GM23338 (cell line): Measurements from ENCODE around the gene PPP1R16B. TPM values are rescaled to one million over a fixed set of nuclear protein-coding genes. Genes with fewer than 3 reads are reported as not detected.

ENCODE experiments used
- ATAC-seq: fragments of 200-7000 bp; cut with Tn5 transposase; 3 replicates; pipeline ENCODE4 v1.9.1; 2020
- DNase-seq: peaks from one replicate; pipeline ENCODE4 v3.0.0-alpha.2; 2015; ENCODE audit warnings: low spot score
- H2AFZ ChIP-seq: fragments of 200-600 bp; sonication (generic); 2 replicates; pipeline ENCODE4 v1.8.0; 2016; ENCODE audit warnings: antibody characterized with exemption, mild to moderate bottlenecking, moderate library complexity
- H3F3A ChIP-seq: fragments of 200-600 bp; sonication (generic); replicated peaks from 2 replicates; pipeline ENCODE4 v1.8.0; 2017; ENCODE audit warnings: antibody characterized with exemption, mixed run types, low read depth
- H3K27ac ChIP-seq: fragments of 200-600 bp; sonication (generic); 2 replicates; pipeline ENCODE4 v1.6.1; 2016; ENCODE audit warnings: low read depth
- H3K27me3 ChIP-seq: fragments of 200-600 bp; sonication (generic); 2 replicates; pipeline ENCODE4 v1.8.0; 2016; ENCODE audit warnings: mild to moderate bottlenecking, mixed run types, moderate library complexity; ENCODE audit not compliant: insufficient read depth
- H3K36me3 ChIP-seq: fragments of 200-600 bp; sonication (generic); 2 replicates; pipeline ENCODE4 v1.8.0; 2016; ENCODE audit warnings: mild to moderate bottlenecking; ENCODE audit not compliant: insufficient read depth
- H3K4me1 ChIP-seq: fragments of 200-600 bp; sonication (generic); 2 replicates; pipeline ENCODE4 v1.8.0; 2016; ENCODE audit warnings: mild to moderate bottlenecking, moderate library complexity; ENCODE audit not compliant: insufficient read depth
- H3K4me2 ChIP-seq: fragments of 200-600 bp; sonication (generic); 2 replicates; pipeline ENCODE4 v1.7.1; 2017; ENCODE audit warnings: mixed run types
- H3K4me3 ChIP-seq: fragments of 200-600 bp; sonication (generic); 2 replicates; pipeline ENCODE4 v1.6.1; 2016; ENCODE audit warnings: mixed run types
- H3K79me2 ChIP-seq: fragments of 200-600 bp; sonication (generic); replicated peaks from 2 replicates; pipeline ENCODE4 v1.8.0; 2017; ENCODE audit warnings: mild to moderate bottlenecking; ENCODE audit not compliant: insufficient read depth
- H3K9me2 ChIP-seq: fragments of 200-600 bp; sonication (generic); 2 replicates; pipeline ENCODE4 v1.8.0; 2017; ENCODE audit not compliant: insufficient read depth
- H4K20me1 ChIP-seq: fragments of 200-600 bp; sonication (generic); replicated peaks from 2 replicates; pipeline ENCODE4 v1.8.0; 2017; ENCODE audit warnings: mild to moderate bottlenecking; ENCODE audit not compliant: insufficient read depth
- H3K27ac Mint-ChIP-seq: 2 replicates; pipeline ENCODE4 v1.8.0; 2020; ENCODE audit warnings: inconsistent platforms, mild to moderate bottlenecking, moderate library complexity, mixed read lengths
- H3K27me3 Mint-ChIP-seq: 3 replicates; pipeline ENCODE4 v1.8.0; 2022; ENCODE audit warnings: low read depth, mild to moderate bottlenecking, moderate library complexity, mixed read lengths, inconsistent platforms; ENCODE audit not compliant: insufficient read depth, poor library complexity
- H3K36me3 Mint-ChIP-seq: 3 replicates; pipeline ENCODE4 v1.8.0; 2021; ENCODE audit warnings: low read depth, mild to moderate bottlenecking, inconsistent platforms, moderate library complexity, mixed read lengths
- H3K4me1 Mint-ChIP-seq: 3 replicates; pipeline ENCODE4 v1.8.0; 2020; ENCODE audit warnings: mild to moderate bottlenecking, inconsistent platforms, mixed read lengths
- H3K4me3 Mint-ChIP-seq: 3 replicates; pipeline ENCODE4 v1.8.0; 2021; ENCODE audit warnings: moderate library complexity, mild to moderate bottlenecking, inconsistent platforms, mixed read lengths
- H3K9me3 Mint-ChIP-seq: 3 replicates; pipeline ENCODE4 v1.8.0; 2020; ENCODE audit warnings: moderate library complexity, mild to moderate bottlenecking, inconsistent platforms, mixed read lengths
- CREB1 ChIP-seq: fragments of 250-450 bp; sonication (Bioruptor Pico); IDR thresholded peaks from 2 replicates; pipeline ENCODE4 v1.5.0; 2020; ENCODE audit warnings: low read depth, mild to moderate bottlenecking, moderate library complexity
- CTCF ChIP-seq, 2 experiments: fragments of 200-600 bp in 1 of 2; sonication (generic) in 1 of 2; conservative IDR thresholded peaks; 2 replicates each; pipeline versions ENCODE4 v1.5.1 to v1.6.1; 2016 to 2017; ENCODE audit warnings: antibody characterized with exemption in 2 of 2, low read depth in 2 of 2, mild to moderate bottlenecking in 2 of 2, moderate library complexity in 1 of 2
- ETS1 ChIP-seq: IDR thresholded peaks from 2 replicates; pipeline ENCODE4 v1.6.1; 2016; ENCODE audit warnings: antibody characterized with exemption
- EZH2 ChIP-seq: fragments of 200-600 bp; sonication (generic); IDR thresholded peaks from one replicate; pipeline ENCODE4 v1.8.0; 2017; ENCODE audit warnings: antibody characterized with exemption, mild to moderate bottlenecking, low read depth; ENCODE audit not compliant: unreplicated experiment
- EZH2phosphoT487 ChIP-seq: fragments of 200-600 bp; sonication (generic); IDR thresholded peaks from one replicate; pipeline ENCODE4 v1.8.1; 2018; ENCODE audit warnings: antibody characterized with exemption; ENCODE audit not compliant: unreplicated experiment
- JUNB ChIP-seq: IDR thresholded peaks from one replicate; pipeline ENCODE4 v1.6.1; 2016; ENCODE audit warnings: antibody characterized with exemption; ENCODE audit not compliant: unreplicated experiment
- NANOG ChIP-seq: IDR thresholded peaks from 2 replicates; pipeline ENCODE4 v1.6.1; 2016; ENCODE audit warnings: antibody characterized with exemption, borderline replicate concordance
- POLR2AphosphoS5 ChIP-seq: IDR thresholded peaks from 2 replicates; pipeline ENCODE4 v1.6.1; 2016; ENCODE audit warnings: antibody characterized with exemption, low read depth
- REST ChIP-seq: IDR thresholded peaks from one replicate; pipeline ENCODE4 v1.6.1; 2018; ENCODE audit warnings: antibody characterized with exemption; ENCODE audit not compliant: unreplicated experiment
- STAT1 ChIP-seq: IDR thresholded peaks from one replicate; pipeline ENCODE4 v1.6.1; 2016; ENCODE audit warnings: antibody characterized with exemption; ENCODE audit not compliant: unreplicated experiment
- ZNF114 ChIP-seq: fragments of 250-450 bp; sonication (Bioruptor Pico); IDR thresholded peaks from 2 replicates; pipeline ENCODE4 v1.5.0; 2020; ENCODE audit warnings: mild to moderate bottlenecking, moderate library complexity
- ZNF331 ChIP-seq: fragments of 250-450 bp; sonication (Bioruptor Pico); IDR thresholded peaks from 2 replicates; pipeline ENCODE4 v1.5.0; 2020; ENCODE audit warnings: low read depth, mild to moderate bottlenecking, moderate library complexity
- ZNF462 ChIP-seq: fragments of 250-450 bp; sonication (Bioruptor Pico); IDR thresholded peaks from 2 replicates; pipeline ENCODE4 v1.5.0; 2020; ENCODE audit warnings: mild to moderate bottlenecking, moderate library complexity
- polyA plus RNA-seq: library from polyadenylated mRNA; unstranded; fragments of >200 nt; fragmentation: Nextera tagmentation; extraction: Ambion mirVana; gene quantifications from 2 replicates; pipeline ENCODE4 v1.2.1, GENCODE V29; 2016
- total RNA-seq: library from RNA; depleted of rRNA; stranded (reverse); fragments of >200 nt; shearing (Covaris generic); gene quantifications from 2 replicates; pipeline ENCODE4 v1.2.3, GENCODE V29; 2014

Gene PPP1R16B
- total and polyA plus RNA-seq, 2 experiments from 2014 or later = 1.6 to 11.5 TPM

GRCh38 chr20:38859070-38859690 lies 53.7 kb downstream of the PPP1R16B start:
- Histone ChIP-seq H3F3A (peaks cover 3% of the 10 kb centered on the region; the same call in 1 of the 2 replicates), H2AFZ (no peak overlapping the region), H3K4me1 (peaks cover 5% of the 10 kb centered on the region), H3K4me2 (no peak overlapping the region), H3K36me3 (no peaks in the 10 kb centered on the region), H3K27me3 (no peaks in the 10 kb centered on the region), H3K4me3 (no peak overlapping the region), H4K20me1 (no peaks in the 10 kb centered on the region), H3K79me2 (no peaks in the 10 kb centered on the region), H3K27ac (no peak overlapping the region), H3K9me2 (0 out of 2 replicates have a peak, but pooled peaks cover 6% of the 10 kb centered on the region)
- peaks cover 6% of the 10 kb centered on the region for H3K27me3 Mint-ChIP-seq
- no peaks in the 10 kb centered on the region for H3K9me3 Mint-ChIP-seq
- H3K4me1 Mint-ChIP-seq = peaks cover 7% of the 10 kb centered on the region
- no peak for DNase-seq
- ATAC-seq = no peak
- TF ChIP-seq STAT1 = no peak
- no peak for TF ChIP-seq CREB1 (CRISPR knock-in tag)
- no peak for TF ChIP-seq ZNF331 (CRISPR knock-in tag)
- no peak for TF ChIP-seq NANOG
- no peak for TF ChIP-seq POLR2AphosphoS5
- TF ChIP-seq ZNF462 (CRISPR knock-in tag) = no peak
- TF ChIP-seq EZH2phosphoT487 = no peak
- no peak for TF ChIP-seq JUNB
- TF ChIP-seq ZNF114 (CRISPR knock-in tag) = no peak
- TF ChIP-seq REST = no peak
- no peak for TF ChIP-seq ETS1
- no peak for TF ChIP-seq CTCF (conservative IDR thresholded peaks at IDR 0.05; ENCODE audit: low read depth in 2 of 2)
- TF ChIP-seq EZH2 = no peak
- no peak overlapping the region for H3K27ac Mint-ChIP-seq
- H3K36me3 Mint-ChIP-seq = no peaks in the 10 kb centered on the region
- no peak overlapping the region for H3K4me3 Mint-ChIP-seq
